GM10248 (cell line): ENCODE results near the gene MAPRE3.

Experiments
- CTCF ChIA-PET: fragments of 300-600 bp; sonication (Branson Sonifier 250); formaldehyde crosslinking; extraction: SDS; loops from one replicate; lab custom pipeline; 2021; ENCODE audit warnings: antibody characterized with exemption; lab: Yijun Ruan, JAX
- POLR2A ChIA-PET: fragments of 350-650 bp; sonication (Branson Sonifier 250); formaldehyde crosslinking; extraction: SDS; loops from one replicate; lab custom pipeline; 2020; ENCODE audit warnings: antibody characterized with exemption; lab: Yijun Ruan, JAX
- DNase-seq: peaks from one replicate; pipeline ENCODE4 v3.0.0; 2012; ENCODE audit errors: extremely low spot score
- CTCF ChIP-seq: IDR thresholded peaks from 2 replicates; pipeline ENCODE4 v1.5.1; 2012; ENCODE audit warnings: mild to moderate bottlenecking, low read depth; ENCODE audit errors: extremely low read depth, missing control alignments, control extremely low read depth

The MAPRE3 gene

DNA sequence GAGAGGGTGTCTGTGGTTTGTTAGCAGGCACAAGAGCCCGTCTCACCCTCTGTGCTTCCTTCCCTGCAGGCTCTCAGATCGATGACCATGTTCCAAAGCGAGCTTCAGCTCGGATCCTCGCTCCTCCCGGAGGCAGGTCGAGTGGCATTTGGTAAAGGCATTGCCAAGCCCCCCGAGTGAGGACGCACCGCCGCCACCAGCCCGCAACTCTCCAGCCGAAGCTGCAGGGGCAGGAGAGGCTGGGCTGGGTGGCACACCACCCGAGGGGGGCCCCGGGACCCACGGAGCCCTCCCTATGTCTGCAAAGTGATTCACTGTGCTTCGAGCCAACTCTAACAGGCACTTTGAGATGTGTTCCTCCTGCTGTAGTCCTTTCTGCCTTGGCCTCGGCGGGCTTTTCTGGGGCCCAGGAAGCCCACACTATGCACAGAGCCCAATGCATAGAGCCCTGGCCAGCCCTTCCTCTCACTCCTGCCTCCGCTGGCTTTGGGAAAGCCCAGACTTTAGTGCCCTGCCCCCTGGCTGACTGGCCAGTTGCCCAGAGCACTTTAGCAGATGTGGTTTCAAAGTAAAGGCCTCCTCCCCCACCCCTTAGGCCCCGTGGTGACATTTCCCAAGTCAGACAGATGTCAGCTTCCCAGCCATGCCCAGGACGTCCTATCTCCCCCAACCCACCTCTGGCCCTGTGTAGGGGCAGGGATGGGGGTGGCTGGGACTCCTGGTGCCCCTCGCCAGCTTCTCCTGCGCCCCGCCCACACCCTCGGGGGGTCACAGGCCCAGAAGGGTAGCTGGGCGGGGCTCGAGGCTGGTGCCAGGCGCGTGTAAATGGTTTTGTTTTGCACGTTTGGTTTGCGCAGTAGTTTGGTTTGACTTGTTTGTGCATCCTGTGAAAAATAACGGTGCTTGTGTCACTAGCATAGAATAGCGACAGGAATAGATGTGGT, 23.3 kb upstream of the MAPRE3 start:
- ChIA-PET POLR2A (no interaction called here), CTCF (no interaction called here)
- DNase-seq: no peak
- no peak for TF ChIP-seq CTCF

DNA sequence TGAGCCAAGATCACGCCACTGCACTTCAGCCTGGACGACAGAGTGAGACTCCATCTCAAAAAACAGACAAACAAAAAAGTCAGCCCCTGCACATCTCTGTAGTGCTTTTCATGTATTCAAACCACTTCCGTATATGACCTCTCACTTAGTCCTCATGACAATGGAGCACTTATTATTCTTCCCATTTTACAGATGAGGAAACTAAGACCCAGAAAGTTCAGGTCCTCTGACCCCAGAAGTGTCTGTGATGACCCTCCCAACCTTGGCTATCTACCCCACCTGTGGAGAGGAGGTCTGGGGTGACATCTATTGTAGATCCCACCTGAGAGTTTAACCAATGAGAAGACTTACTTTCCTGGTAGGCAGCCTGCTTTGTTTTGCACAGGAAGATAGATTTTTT, 21.6 kb upstream of the MAPRE3 start:
- no peak for TF ChIP-seq CTCF
- no peak for DNase-seq
- ChIA-PET POLR2A (no interaction called here), CTCF (interaction anchor here (0.7 to 2.6 kb wide), 3 partner anchors 11 to 103 kb away, joined by 3 to 11 read pairs (median 8); no protein-coding TSS in a partner anchor)

- CTCF ChIA-PET: interaction anchor here (1.1 to 2.6 kb wide), 4 partner anchors 9 to 106 kb away, joined by 3 to 11 read pairs (median 6); no protein-coding TSS in a partner anchor
- TF ChIP-seq CTCF: no peak
- no peak for DNase-seq
- POLR2A ChIA-PET: no interaction called here
These were observed 20.2 kb upstream of the MAPRE3 start for GRCh38 chr2:26950246-26950645.

DNA sequence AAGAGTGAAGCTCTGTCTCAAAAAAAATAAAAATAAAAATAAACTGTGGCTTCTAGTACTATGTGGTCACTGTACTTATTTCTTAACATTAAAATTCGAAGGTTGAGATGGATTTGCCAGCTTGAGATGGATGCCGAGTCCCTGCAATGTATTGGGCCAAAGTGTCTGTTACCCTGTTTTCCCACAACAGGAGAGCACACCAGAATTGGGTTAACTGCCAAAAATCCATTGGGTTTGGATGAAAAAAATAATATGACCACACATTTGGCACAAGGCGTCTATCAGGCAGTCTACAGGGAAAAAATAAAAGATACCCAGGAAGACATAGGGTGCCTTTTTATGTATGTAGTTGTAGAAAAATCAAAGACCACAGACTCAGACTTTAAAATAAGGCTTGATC, 19.2 kb upstream of the MAPRE3 start:
- CTCF ChIA-PET: interaction anchor here (2.6 kb wide), 1 partner anchor 105 kb away, joined by 11 read pairs; no protein-coding TSS in a partner anchor
- no peak for DNase-seq
- POLR2A ChIA-PET: no interaction called here
- TF ChIP-seq CTCF: no peak

- DNase-seq: no peak
- TF ChIP-seq CTCF: no peak
- ChIA-PET CTCF (no interaction called here), POLR2A (no interaction called here)
These were observed 18.1 kb upstream of the MAPRE3 start for GRCh38 chr2:26952374-26952773.

DNA sequence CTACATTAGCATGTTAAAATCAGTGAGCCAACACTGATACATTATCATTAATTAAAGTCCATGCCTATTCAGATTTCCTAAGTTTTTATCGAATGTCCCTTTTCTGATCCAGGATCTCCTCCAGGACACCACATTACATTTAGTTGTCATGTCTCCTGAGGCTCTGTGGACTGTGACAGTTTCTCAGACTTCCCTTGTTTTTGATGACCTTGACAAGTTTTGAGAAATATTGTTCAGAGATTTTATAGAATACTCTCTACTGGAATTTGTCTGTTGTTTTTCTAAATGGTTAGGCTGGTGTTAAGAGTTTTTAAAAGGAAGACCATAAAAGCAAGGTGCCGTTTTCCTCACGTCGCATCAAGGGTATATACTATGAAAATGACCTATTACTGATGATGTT, 16.3 kb upstream of the MAPRE3 start:
- TF ChIP-seq CTCF: no peak
- DNase-seq: no peak
- ChIA-PET CTCF (interaction anchor here (1.3 to 15.6 kb wide), 7 partner anchors 8 to 108 kb away, joined by 3 to 244 read pairs (median 7); no protein-coding TSS in a partner anchor), POLR2A (no interaction called here)
